ENCODE results near the gene SH3BP4.

The SH3BP4 gene

GRCh38 chr2:234983011-234983726 is 31.4 kb downstream of the SH3BP4 start:
- DNase-seq, result no peak

- no peak for DNase-seq
These were observed 33.9 kb downstream of the SH3BP4 start for GRCh38 chr2:234985608-234986245.

- DNase-seq, result no peak
These were observed 34.6 kb downstream of the SH3BP4 start for GRCh38 chr2:234986390-234986789.

GRCh38 chr2:234986876-234987720 is 35.3 kb downstream of the SH3BP4 start:
- no peak for DNase-seq

GRCh38 chr2:234987754-234988153 is 35.9 kb downstream of the SH3BP4 start:
- no peak for DNase-seq

- DNase-seq, result no peak
These were observed 36.7 kb downstream of the SH3BP4 start for GRCh38 chr2:234988491-234988890.

GRCh38 chr2:234989183-234989701 is 37.4 kb downstream of the SH3BP4 start:
- DNase-seq, result no peak

- DNase-seq, result no peak
These were observed 38.5 kb downstream of the SH3BP4 start for GRCh38 chr2:234990300-234990699.

GRCh38 chr2:234991290-234991689 is 39.5 kb downstream of the SH3BP4 start:
- DNase-seq, result no peak

GRCh38 chr2:234991793-234992192 is 40.0 kb downstream of the SH3BP4 start:
- no peak for DNase-seq

- no peak for DNase-seq
These were observed 40.4 kb downstream of the SH3BP4 start for GRCh38 chr2:234992196-234992595.

- DNase-seq, result no peak
These were observed 41.0 kb downstream of the SH3BP4 start for GRCh38 chr2:234992624-234993349.

- peak; percentile 9 for DNase-seq
These were observed 41.7 kb downstream of the SH3BP4 start for GRCh38 chr2:234993541-234993981.

GRCh38 chr2:234994438-234995321 is 42.9 kb downstream of the SH3BP4 start:
- no peak for DNase-seq

GRCh38 chr2:234995332-234996068 is 43.7 kb downstream of the SH3BP4 start:
- no peak for DNase-seq

GRCh38 chr2:234996069-234996940 is 44.5 kb downstream of the SH3BP4 start:
- DNase-seq, result no peak

- DNase-seq, result no peak
These were observed 45.1 kb downstream of the SH3BP4 start for GRCh38 chr2:234996941-234997270.

GRCh38 chr2:234997389-234997788 is 45.6 kb downstream of the SH3BP4 start:
- DNase-seq, result no peak

GRCh38 chr2:234998404-234999211 is 46.8 kb downstream of the SH3BP4 start:
- DNase-seq, result no peak
